T-helper 9 cell (primary cell): ENCODE data around the gene BABAM2.

Experiments
- DNase-seq: peaks from one replicate; pipeline ENCODE4 v3.0.0-alpha.2; 2020

Gene BABAM2

GRCh38 chr2:28291811-28292440 lies 401.4 kb downstream of the BABAM2 start:
- DNase-seq, result no peak

- DNase-seq, result no peak
Observed at GRCh38 chr2:28292491-28292890, 402.0 kb downstream of the BABAM2 start.

GRCh38 chr2:28293416-28293815 lies 402.9 kb downstream of the BABAM2 start:
- DNase-seq, result no peak

- no peak for DNase-seq
Observed at GRCh38 chr2:28294451-28294850, 403.9 kb downstream of the BABAM2 start.

- DNase-seq, result no peak
Observed at GRCh38 chr2:28296243-28296642, 405.7 kb downstream of the BABAM2 start.

- DNase-seq, result no peak
Observed at GRCh38 chr2:28296904-28297303, 406.4 kb downstream of the BABAM2 start.

GRCh38 chr2:28297531-28297930 lies 407.0 kb downstream of the BABAM2 start:
- no peak for DNase-seq

- no peak for DNase-seq
Observed at GRCh38 chr2:28298406-28298805, 407.9 kb downstream of the BABAM2 start.

- no peak for DNase-seq
Observed at GRCh38 chr2:28300485-28301341, 410.2 kb downstream of the BABAM2 start.

GRCh38 chr2:28305202-28305601 lies 414.7 kb downstream of the BABAM2 start:
- DNase-seq, result no peak

- no peak for DNase-seq
Observed at GRCh38 chr2:28310107-28310506, 419.6 kb downstream of the BABAM2 start.

GRCh38 chr2:28311660-28312249 lies 421.2 kb downstream of the BABAM2 start:
- DNase-seq, result no peak

- DNase-seq, result no peak
Observed at GRCh38 chr2:28312307-28313219, 422.0 kb downstream of the BABAM2 start.

- no peak for DNase-seq
Observed at GRCh38 chr2:28313220-28313784, 422.8 kb downstream of the BABAM2 start.

GRCh38 chr2:28314968-28315367 lies 424.4 kb downstream of the BABAM2 start:
- DNase-seq, result no peak

GRCh38 chr2:28316546-28317335 lies 426.2 kb downstream of the BABAM2 start:
- DNase-seq, result no peak

- no peak for DNase-seq
Observed at GRCh38 chr2:28317390-28317789, 426.9 kb downstream of the BABAM2 start.

GRCh38 chr2:28318023-28318422 lies 427.5 kb downstream of the BABAM2 start:
- no peak for DNase-seq

GRCh38 chr2:28318462-28319117 lies 428.1 kb downstream of the BABAM2 start:
- no peak for DNase-seq

GRCh38 chr2:28319118-28320008 lies 428.8 kb downstream of the BABAM2 start:
- DNase-seq, result no peak
